PFSK-1 (cell line): ENCODE measurements around the gene CYTH4.
A peak's percentile ranks its signal among the peaks of the same experiment; 100 is the strongest.

Experiments
- FOXP2 ChIP-seq: optimal IDR thresholded peaks from 2 replicates; pipeline ENCODE3; 2011; ENCODE audit warnings: borderline replicate concordance, control low read depth, inconsistent platforms; ENCODE audit not compliant: insufficient read depth; ENCODE audit errors: extremely low read length, extremely low read depth
- POLR2AphosphoS5 ChIP-seq: IDR thresholded peaks from 2 replicates; pipeline ENCODE4 v1.6.1; 2012; ENCODE audit warnings: low read depth, mild to moderate bottlenecking, control low read depth, low read length, moderate library complexity
- REST ChIP-seq, 2 experiments: IDR thresholded peaks; 2 replicates each; pipeline versions ENCODE4 v1.6.1 to v1.8.0; 2011 to 2012; ENCODE audit warnings: low read depth in 2 of 2, low read length in 2 of 2, control low read depth in 1 of 2, inconsistent platforms in 1 of 2, mild to moderate bottlenecking in 1 of 2, moderate library complexity in 1 of 2; ENCODE audit not compliant: insufficient read depth in 1 of 2
- SIN3A ChIP-seq: IDR thresholded peaks from 2 replicates; pipeline ENCODE4 v1.6.1; 2012; ENCODE audit warnings: mild to moderate bottlenecking, low read length, moderate library complexity, borderline replicate concordance; ENCODE audit not compliant: insufficient read depth
- TAF1 ChIP-seq: IDR thresholded peaks from 2 replicates; pipeline ENCODE4 v1.6.1; 2012; ENCODE audit warnings: low read length, control low read depth, borderline replicate concordance; ENCODE audit not compliant: insufficient read depth

CYTH4 gene

DNA sequence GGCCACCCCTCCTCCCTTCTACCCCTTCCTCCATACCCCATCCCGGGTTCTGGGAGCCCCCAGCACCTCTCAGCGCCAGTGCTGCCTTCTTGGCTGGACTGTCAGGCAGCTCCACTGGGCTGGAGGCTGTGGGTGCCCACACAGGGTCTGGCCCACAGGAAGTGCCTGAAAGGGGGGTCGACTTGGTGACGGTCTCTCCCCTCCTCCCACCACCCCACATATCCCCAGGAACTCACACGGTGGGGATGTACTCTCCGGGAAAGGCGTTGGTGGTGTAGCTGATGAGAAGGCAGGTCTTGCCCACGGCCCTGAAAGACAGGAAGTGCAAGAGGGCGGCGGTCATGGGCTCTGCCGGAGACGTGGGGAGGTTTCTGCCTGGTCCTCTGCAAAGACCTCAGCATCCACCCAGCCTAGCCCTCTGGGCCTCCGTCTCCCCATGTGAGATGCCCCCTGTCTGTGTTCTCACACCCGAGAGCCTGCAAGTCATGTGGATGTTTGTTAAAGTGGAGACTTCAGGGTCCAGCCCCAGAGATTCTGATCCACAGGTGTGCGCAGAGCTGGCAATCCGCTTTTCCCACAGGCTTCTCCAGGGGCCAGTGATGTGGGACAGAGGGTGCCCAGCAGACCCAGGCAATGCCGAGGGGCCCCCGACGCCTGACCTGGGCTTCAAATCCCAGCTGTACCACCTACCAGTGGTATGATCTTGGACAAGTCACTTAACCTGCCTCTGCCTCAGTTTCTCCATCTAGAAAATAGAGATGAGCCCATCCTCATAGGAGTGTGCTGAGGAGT is 40.8 kb upstream of the CYTH4 start:
- TF ChIP-seq POLR2AphosphoS5 (no peak), SIN3A (no peak), TAF1 (no peak), REST (IDR thresholded peaks at IDR 0.05; ENCODE audit: insufficient read depth in 1 of 2, low read depth in 2 of 2, low read length in 2 of 2) (no peak), FOXP2 (no peak)

DNA sequence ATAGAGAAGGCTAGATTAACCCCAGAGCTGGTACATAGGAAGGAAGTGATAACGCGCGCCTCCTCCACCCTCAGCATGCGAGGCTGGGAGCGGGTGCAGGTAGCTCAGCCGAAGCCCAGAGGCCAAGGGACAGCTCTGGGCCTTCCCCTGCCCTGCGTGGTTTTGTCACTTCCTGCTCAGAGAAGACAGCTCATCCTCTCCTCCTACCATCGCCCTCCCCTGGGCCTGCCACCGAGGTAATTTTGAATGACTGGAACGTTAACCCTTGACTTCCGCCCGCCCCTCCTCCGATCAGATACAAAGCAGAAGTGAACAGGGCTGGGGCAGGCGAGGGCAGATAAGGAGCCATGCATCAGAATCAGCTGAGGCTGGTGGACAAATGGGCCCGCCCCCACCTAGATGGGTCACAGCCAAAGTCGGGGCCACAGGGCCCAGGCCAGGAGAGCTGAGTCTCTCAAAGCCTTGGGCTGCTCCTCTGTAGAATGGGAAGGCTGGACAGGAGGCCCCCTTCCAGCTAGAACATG is 39.9 kb upstream of the CYTH4 start:
- TF ChIP-seq FOXP2 = peak; percentile 57
- TF ChIP-seq SIN3A = no peak
- no peak for TF ChIP-seq REST (IDR thresholded peaks at IDR 0.05; ENCODE audit: insufficient read depth in 1 of 2, low read depth in 2 of 2, low read length in 2 of 2)
- TF ChIP-seq TAF1 = no peak
- TF ChIP-seq POLR2AphosphoS5 = 0 out of 2 replicates have a peak, but pooled peaks have one; percentile 22

- TF ChIP-seq POLR2AphosphoS5 (no peak), TAF1 (no peak), REST (IDR thresholded peaks at IDR 0.05; ENCODE audit: insufficient read depth in 1 of 2, low read depth in 2 of 2, low read length in 2 of 2) (no peak), SIN3A (no peak), FOXP2 (no peak)
Measured at GRCh38 chr22:37243402-37244113, 38.8 kb upstream of the CYTH4 start.

DNA sequence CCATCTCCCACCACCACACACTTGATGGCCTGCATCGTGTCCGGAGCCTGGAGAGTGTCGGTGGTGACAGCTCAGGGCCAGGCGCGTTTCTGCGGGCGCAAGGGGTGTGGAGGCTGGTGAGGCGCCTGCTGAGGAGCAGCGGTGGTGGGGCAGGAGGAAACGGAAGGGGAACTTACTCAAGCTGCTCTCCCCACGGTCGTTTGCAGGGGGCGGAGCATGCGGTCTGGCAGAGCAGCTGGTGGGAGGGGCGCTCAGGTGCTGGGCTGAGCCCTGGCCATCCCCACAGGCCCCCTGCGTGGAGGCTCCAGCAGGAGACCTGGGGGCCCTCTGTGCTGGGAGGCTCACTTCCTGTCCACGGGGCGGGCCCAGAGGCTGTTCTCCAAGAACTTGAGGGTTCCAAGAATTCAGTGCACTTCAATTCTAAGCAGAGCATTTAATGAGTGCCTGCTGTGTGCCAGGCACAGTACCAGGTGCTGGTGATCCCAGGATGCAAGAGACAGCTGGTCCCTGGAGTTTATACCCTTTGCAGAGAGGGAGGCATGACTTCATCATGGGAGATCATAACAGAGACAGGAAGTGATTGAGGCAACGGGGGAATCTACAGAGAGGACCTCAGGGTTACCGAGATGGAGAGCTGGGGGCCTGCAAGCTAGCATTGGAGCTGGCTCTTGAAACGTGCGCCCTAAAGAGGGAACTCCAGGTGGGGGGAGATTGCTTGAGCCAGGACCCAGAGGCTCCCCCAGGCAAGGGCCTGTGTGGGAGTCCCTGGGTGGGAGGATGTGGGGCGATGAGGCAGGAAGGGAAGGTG is 38.0 kb upstream of the CYTH4 start, which contains the start of gene RAC2:
TSS of gene RAC2 (minus strand) at position 156 of the 808 bp plus-strand sequence. CDS start at position 35, 121 bp downstream.
- TF ChIP-seq TAF1 (no peak), REST (IDR thresholded peaks at IDR 0.05; ENCODE audit: insufficient read depth in 1 of 2, low read depth in 2 of 2, low read length in 2 of 2) (no peak), FOXP2 (no peak), SIN3A (no peak), POLR2AphosphoS5 (no peak)
